Esophagus squamous epithelium (tissue), 4 donors: ENCODE results near the gene KRCC1.

ENCODE experiments used
- POLR2A ChIP-seq, 4 donors: fragments of 450-650 bp; IDR thresholded peaks; one replicate each; pipeline ENCODE4 v1.6.1; 2017; ENCODE audit warnings: antibody characterized with exemption in 4 of 4, mild to moderate bottlenecking in 4 of 4, moderate library complexity in 3 of 4
- TF ChIP-seq, protein P1 (sequence below), 6 experiments: fragments of 450-650 bp in 4 of 6; fragments of 200-600 bp in 2 of 6; sonication (generic) in 2 of 6; IDR thresholded peaks; one replicate each; pipeline ENCODE4 v1.5.1; 2016 to 2019; ENCODE audit warnings: antibody characterized with exemption in 6 of 6, mild to moderate bottlenecking in 4 of 6, moderate library complexity in 4 of 6

DNA sequence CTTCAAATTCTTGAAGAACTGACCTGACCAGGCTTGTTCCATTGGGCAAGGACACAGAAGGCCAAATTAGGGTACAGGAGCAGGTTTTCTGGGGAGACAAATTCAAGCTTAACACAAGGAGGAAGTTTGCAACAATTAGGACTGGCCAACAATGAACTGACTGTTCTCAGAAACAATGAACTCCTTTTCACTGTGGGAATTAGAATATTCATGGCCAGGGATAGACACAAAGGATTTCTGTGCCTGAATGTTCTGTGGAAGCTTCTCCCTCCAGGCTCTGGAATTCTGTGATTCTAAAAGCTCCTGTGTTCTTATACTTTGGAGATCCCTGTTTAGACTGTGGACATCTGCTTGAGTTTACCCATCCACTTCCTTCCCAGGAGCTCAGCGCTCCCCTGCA, 27.2 kb upstream of the KRCC1 start:
- no peak for TF ChIP-seq POLR2A (IDR thresholded peaks at IDR 0.05)
- TF ChIP-seq, protein P1, sequence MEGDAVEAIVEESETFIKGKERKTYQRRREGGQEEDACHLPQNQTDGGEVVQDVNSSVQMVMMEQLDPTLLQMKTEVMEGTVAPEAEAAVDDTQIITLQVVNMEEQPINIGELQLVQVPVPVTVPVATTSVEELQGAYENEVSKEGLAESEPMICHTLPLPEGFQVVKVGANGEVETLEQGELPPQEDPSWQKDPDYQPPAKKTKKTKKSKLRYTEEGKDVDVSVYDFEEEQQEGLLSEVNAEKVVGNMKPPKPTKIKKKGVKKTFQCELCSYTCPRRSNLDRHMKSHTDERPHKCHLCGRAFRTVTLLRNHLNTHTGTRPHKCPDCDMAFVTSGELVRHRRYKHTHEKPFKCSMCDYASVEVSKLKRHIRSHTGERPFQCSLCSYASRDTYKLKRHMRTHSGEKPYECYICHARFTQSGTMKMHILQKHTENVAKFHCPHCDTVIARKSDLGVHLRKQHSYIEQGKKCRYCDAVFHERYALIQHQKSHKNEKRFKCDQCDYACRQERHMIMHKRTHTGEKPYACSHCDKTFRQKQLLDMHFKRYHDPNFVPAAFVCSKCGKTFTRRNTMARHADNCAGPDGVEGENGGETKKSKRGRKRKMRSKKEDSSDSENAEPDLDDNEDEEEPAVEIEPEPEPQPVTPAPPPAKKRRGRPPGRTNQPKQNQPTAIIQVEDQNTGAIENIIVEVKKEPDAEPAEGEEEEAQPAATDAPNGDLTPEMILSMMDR (IDR thresholded peaks at IDR 0.05) = no peak
